ENCODE data around the gene CD81.

DNA sequence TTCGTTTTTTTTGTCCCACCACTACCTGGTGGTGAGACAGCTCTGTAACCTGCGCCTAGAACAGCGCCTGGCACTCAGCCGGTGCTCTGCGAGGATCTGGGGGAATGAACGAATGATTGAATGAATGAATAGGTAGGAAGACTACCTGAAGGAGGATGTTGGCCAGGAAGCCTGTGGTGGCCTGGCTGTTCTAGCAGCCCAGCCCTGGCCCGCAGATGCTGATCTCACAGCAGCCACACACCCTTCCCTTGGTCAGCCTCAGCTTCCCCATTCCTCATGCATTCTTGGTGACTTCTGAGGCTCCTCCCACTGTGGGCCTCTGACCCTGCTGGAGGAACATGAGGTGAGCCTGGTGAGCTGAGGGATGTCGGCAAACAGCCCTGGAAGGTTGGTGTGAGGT lies 63.5 kb downstream of the CD81 start:
- TF ChIP-seq, protein P1, sequence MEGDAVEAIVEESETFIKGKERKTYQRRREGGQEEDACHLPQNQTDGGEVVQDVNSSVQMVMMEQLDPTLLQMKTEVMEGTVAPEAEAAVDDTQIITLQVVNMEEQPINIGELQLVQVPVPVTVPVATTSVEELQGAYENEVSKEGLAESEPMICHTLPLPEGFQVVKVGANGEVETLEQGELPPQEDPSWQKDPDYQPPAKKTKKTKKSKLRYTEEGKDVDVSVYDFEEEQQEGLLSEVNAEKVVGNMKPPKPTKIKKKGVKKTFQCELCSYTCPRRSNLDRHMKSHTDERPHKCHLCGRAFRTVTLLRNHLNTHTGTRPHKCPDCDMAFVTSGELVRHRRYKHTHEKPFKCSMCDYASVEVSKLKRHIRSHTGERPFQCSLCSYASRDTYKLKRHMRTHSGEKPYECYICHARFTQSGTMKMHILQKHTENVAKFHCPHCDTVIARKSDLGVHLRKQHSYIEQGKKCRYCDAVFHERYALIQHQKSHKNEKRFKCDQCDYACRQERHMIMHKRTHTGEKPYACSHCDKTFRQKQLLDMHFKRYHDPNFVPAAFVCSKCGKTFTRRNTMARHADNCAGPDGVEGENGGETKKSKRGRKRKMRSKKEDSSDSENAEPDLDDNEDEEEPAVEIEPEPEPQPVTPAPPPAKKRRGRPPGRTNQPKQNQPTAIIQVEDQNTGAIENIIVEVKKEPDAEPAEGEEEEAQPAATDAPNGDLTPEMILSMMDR (IDR thresholded peaks at IDR 0.05; ENCODE audit: insufficient read depth, low read length, poor library complexity, severe bottlenecking), result no peak
- no peak for TF ChIP-seq EZH2phosphoT487 (conservative IDR thresholded peaks at IDR 0.05; ENCODE audit: low read length)

Measured in SU-DHL-6 (cell line).